ENCODE results near the gene CACNA1C. TPM values are rescaled to one million over a fixed set of nuclear protein-coding genes. Genes with fewer than 3 reads are reported as not detected.

The CACNA1C gene
- 6.8 TPM for total RNA-seq
- long read RNA-seq, partial matches to known transcripts, result 0 of 34 reads
- long read RNA-seq, other reads (novel, unspliced or antisense), result 34 of 34 reads

- peak; percentile 81 for DNase-seq (ENCODE audit: low spot score)
These were observed at the start of gene CACNA1C for GRCh38 chr12:2052826-2053678. Gene CACNA1C, plus strand, starts transcription at chr12:2052987. Its CDS starts 576 bp downstream, at chr12:2053563.

GRCh38 chr12:2003676-2004112, 49.1 kb upstream of the CACNA1C start:
- no peak for DNase-seq (ENCODE audit: low spot score)

GRCh38 chr12:2004113-2004929, 48.5 kb upstream of the CACNA1C start, which contains the start of gene DCP1B:
Gene DCP1B, minus strand, starts transcription at chr12:2004457. Its CDS starts 26 bp downstream, at chr12:2004431.
- peak; percentile 98 for DNase-seq (ENCODE audit: low spot score)

- DNase-seq (ENCODE audit: low spot score), result no peak
These were observed 44.1 kb upstream of the CACNA1C start for GRCh38 chr12:2008677-2009076.

- no peak for DNase-seq (ENCODE audit: low spot score)
These were observed 43.2 kb upstream of the CACNA1C start for GRCh38 chr12:2009623-2010022.

- DNase-seq (ENCODE audit: low spot score), result no peak
These were observed 40.9 kb upstream of the CACNA1C start for GRCh38 chr12:2011643-2012607.

GRCh38 chr12:2013086-2013485, 39.7 kb upstream of the CACNA1C start:
- DNase-seq (ENCODE audit: low spot score), result no peak

- no peak for DNase-seq (ENCODE audit: low spot score)
These were observed 39.1 kb upstream of the CACNA1C start for GRCh38 chr12:2013527-2014223.

- no peak for DNase-seq (ENCODE audit: low spot score)
These were observed 38.6 kb upstream of the CACNA1C start for GRCh38 chr12:2014231-2014630.

- no peak for DNase-seq (ENCODE audit: low spot score)
These were observed 35.8 kb upstream of the CACNA1C start for GRCh38 chr12:2016862-2017545.

- DNase-seq (ENCODE audit: low spot score), result no peak
These were observed 35.0 kb upstream of the CACNA1C start for GRCh38 chr12:2017546-2018337.

- no peak for DNase-seq (ENCODE audit: low spot score)
These were observed 34.4 kb upstream of the CACNA1C start for GRCh38 chr12:2018391-2018790.

GRCh38 chr12:2019126-2019525, 33.7 kb upstream of the CACNA1C start:
- no peak for DNase-seq (ENCODE audit: low spot score)

- DNase-seq (ENCODE audit: low spot score), result no peak
These were observed 32.3 kb upstream of the CACNA1C start for GRCh38 chr12:2020511-2020910.

GRCh38 chr12:2023365-2023764, 29.4 kb upstream of the CACNA1C start:
- no peak for DNase-seq (ENCODE audit: low spot score)

- no peak for DNase-seq (ENCODE audit: low spot score)
These were observed 25.4 kb upstream of the CACNA1C start for GRCh38 chr12:2027351-2027750.

- no peak for DNase-seq (ENCODE audit: low spot score)
These were observed 22.9 kb upstream of the CACNA1C start for GRCh38 chr12:2029851-2030250.

- no peak for DNase-seq (ENCODE audit: low spot score)
These were observed 20.3 kb upstream of the CACNA1C start for GRCh38 chr12:2032506-2032905.

Measured in mesenteric fat pad (tissue), 1 donor.